GM19023 (cell line): Measurements from ENCODE around the gene RHBDD1.
"Not testable (repeated sequence)": the region's sequence is repeated elsewhere in the genome, so short reads cannot be mapped to it uniquely, and the experiment has no call there.

Experiments
- ATAC-seq: cut with Tn5 transposase; IDR thresholded peaks from one replicate; pipeline ENCODE4 v1.9.1; 2021; ENCODE audit warnings: mild to moderate bottlenecking, moderate library complexity; ENCODE audit not compliant: unreplicated experiment

RHBDD1 gene

GRCh38 chr2:226799211-226799975 is 36.5 kb upstream of the RHBDD1 start, which contains the start of gene IRS1:
Gene IRS1, minus strand, starts transcription at chr2:226799820. Its CDS starts 1,082 bp downstream, at chr2:226798738.
- peak; percentile 33 for ATAC-seq

- ATAC-seq: no peak
These were observed 35.6 kb upstream of the RHBDD1 start for GRCh38 chr2:226799976-226800940.

GRCh38 chr2:226800941-226801784 is 34.7 kb upstream of the RHBDD1 start:
- peak; percentile 77 for ATAC-seq

GRCh38 chr2:226802573-226802972 is 33.3 kb upstream of the RHBDD1 start:
- no peak for ATAC-seq

- no peak for ATAC-seq
These were observed 32.4 kb upstream of the RHBDD1 start for GRCh38 chr2:226803410-226803809.

GRCh38 chr2:226813148-226813701 is 22.6 kb upstream of the RHBDD1 start:
- no peak for ATAC-seq

GRCh38 chr2:226818930-226819329 is 16.9 kb upstream of the RHBDD1 start:
- no peak for ATAC-seq

GRCh38 chr2:226825056-226825455 is 10.8 kb upstream of the RHBDD1 start:
- ATAC-seq: no peak

- ATAC-seq: no peak
These were observed 7.7 kb upstream of the RHBDD1 start for GRCh38 chr2:226828191-226828590.

GRCh38 chr2:226829721-226830631 is 5.9 kb upstream of the RHBDD1 start:
- ATAC-seq: no peak

- ATAC-seq: no peak
These were observed 4.6 kb upstream of the RHBDD1 start for GRCh38 chr2:226831266-226831665.

GRCh38 chr2:226832061-226832460 is 3.8 kb upstream of the RHBDD1 start:
- ATAC-seq: no peak

- not testable (repeated sequence) for ATAC-seq
These were observed 974 bp upstream of the RHBDD1 start for GRCh38 chr2:226834880-226835279.

GRCh38 chr2:226835420-226835795 is 446 bp upstream of the RHBDD1 start:
- ATAC-seq: peak; percentile 26

GRCh38 chr2:226836548-226836885 is 663 bp downstream of the RHBDD1 start:
- ATAC-seq: no peak

- ATAC-seq: no peak
These were observed 1.5 kb downstream of the RHBDD1 start for GRCh38 chr2:226837334-226837733.

GRCh38 chr2:226837787-226838603 is 2.1 kb downstream of the RHBDD1 start:
- no peak for ATAC-seq

- no peak for ATAC-seq
These were observed 2.9 kb downstream of the RHBDD1 start for GRCh38 chr2:226838722-226839121.

GRCh38 chr2:226839161-226839560 is 3.3 kb downstream of the RHBDD1 start:
- no peak for ATAC-seq
